NCI-H1417 (cell line): ENCODE results near the gene CLDN11.
A peak's percentile ranks its signal among the peaks of the same experiment; 100 is the strongest.

Experiments
- DNase-seq, 3 experiments: peaks; one replicate each; lab custom pipeline; 2025; lab: John Stamatoyannopoulos, UW

Gene CLDN11

DNA sequence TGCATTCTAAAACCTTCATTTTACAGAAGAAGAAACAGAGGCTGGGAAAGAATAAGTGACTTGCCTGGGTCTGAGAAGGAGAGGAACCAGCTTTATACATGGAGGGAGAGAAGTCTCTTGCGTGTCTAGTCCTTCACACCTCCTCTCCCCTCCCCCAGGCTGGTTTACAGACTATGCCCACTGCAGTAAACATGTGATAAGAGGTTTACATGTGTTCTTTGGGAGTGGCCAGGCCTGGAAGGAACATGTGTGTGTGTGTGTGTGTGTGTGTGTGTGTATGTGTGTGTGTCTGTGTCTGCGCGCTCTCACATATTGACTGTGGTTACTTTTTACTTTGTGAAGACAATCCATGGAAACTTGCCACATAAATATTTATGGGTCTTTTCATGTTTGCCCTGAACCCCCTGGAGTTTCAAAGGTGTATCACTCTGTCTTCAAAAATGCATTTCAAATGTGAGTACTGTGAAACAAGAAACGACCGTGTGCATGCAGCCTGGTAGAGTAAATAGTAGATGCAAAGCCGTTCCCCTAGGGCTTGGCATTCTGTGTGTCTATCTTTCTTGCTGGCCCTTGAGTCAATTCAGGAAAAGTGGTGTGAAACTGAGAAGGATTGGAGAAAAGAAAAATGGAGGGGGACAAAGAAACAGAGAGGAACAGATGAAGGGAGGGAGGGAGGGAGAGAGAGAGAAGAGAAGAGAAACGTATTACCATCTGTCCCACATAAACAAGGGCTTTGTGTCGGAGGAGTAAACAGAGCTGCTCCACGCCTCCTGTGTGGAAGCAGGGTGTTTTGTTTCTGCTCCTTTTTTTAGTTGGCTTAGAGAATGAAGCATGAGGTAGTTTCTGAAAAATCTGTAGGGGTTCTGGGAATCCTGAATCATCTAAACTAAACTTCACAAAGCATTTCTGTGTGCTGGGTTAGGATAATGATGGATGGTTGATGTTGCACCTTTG is 51.7 kb downstream of the CLDN11 start:
- peak; percentile 61 to 94 (median 83) for DNase-seq

- DNase-seq, result no peak
Observed at GRCh38 chr3:170471149-170471548, 52.5 kb downstream of the CLDN11 start.

GRCh38 chr3:170473358-170473757 is 54.7 kb downstream of the CLDN11 start:
- DNase-seq, result no peak

DNA sequence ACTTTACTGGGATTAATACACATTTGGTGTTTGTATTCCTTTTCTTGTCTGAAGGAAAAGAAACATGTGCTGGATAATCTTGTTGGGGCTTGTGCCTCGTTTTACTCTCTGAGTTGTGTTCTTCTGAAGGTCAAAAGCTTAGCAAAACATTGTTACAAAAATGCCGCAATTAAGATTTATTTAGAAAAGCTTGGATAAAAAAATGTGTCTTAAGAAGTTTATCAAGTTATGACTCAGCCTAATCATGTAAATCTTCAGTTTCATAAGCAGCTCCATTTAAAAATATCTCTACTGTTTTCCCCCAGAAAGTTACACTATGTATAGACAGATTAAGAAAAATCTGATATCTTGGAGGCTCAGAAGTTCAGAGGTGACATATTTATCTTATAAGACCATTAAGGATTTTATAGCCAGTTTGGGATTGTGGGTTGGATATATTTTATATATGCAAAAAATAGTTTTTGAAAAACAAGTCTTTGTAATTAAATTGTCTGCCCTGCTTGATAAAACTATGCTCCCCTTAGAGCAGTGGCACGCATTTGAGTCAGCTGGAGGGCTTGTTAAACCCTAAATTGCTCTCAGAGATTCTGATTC is 56.5 kb downstream of the CLDN11 start:
- DNase-seq, result no peak

DNA sequence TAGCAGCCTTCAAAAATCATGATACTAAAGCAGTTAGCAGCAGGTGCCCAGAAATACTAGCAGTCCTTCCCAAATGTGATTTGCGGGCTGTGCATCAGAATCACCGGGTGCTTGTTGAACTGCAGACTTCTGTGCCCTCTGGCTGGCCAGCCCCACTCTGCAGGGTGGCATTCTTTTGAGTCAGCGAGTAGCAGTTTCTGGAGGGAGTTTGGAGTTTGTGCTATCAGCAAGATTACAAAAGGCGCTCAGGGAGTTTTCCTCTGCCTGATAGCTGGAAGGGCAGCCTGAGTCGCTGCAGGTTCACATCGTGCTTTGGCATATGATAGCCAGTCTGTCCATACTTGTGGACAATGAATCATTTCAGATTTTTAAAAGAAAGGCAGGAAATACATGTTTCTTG is 57.6 kb downstream of the CLDN11 start:
- DNase-seq, result no peak

- no peak for DNase-seq
Observed at GRCh38 chr3:170477395-170477794, 58.7 kb downstream of the CLDN11 start.

GRCh38 chr3:170480111-170480510 is 61.4 kb downstream of the CLDN11 start:
- no peak for DNase-seq

GRCh38 chr3:170482199-170482598 is 63.5 kb downstream of the CLDN11 start:
- DNase-seq, result no peak

DNA sequence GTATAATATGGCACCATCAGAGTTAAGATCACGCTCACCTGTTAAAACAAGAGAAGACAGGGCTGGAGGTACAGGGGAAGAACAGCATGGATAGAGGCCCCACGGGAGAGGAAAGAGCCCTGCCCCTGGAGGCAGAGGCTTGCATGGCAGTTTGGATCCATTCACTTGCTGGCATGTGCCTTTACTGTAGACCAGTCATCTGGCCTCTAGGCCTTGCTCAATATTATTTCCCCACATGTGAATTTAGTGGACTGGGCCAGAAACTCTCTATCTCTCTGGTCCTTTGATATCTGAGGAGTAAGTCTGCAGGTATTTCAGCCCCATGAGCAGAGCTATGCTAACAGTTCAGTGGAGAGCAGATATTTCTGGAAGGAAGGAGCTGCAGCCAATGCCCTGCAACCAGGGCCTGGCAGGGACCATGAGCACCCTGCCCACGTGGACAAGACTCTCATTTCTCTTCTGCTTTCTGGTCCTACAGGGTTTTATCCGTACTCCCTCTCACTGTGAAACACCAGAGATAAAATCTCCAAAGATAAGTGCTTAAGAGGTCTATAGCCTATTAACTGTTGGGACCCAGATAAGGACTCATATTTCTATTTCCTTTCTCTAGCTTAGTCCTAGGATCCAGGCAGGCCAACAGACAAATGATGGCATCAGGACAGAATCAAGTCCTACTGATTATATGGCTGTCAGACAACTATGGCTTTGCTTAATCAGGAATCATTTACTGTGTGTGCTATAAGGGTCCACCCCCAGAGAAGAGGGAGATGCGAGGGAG is 65.0 kb downstream of the CLDN11 start:
- no peak for DNase-seq
